Measurements from ENCODE around the gene TIMP4. TPM values are rescaled to one million over a fixed set of nuclear protein-coding genes. Genes with fewer than 3 reads are reported as not detected.

TIMP4 gene
- total and polyA plus RNA-seq, 2 of the 4 experiments (the other 2 are of a cell fraction), result 0.39 to 0.54 TPM

- ATAC-seq (ENCODE audit: low read depth), result no peak
- 80% methylated on average over 2 of the region's 6 CpGs; no CpG with 5 or more reads in 1 of the 2 experiments for WGBS, 2 experiments (ENCODE audit: extremely low coverage in 2 of 2, insufficient read length in 1 of 2)
- POLR2A ChIA-PET (ENCODE audit: unreplicated experiment), result no interaction called here
- no peak for TF ChIP-seq RFX5 (IDR thresholded peaks at IDR 0.05; ENCODE audit: low read depth, low read length)
- no peak; the same call in 1 of the 2 replicates for TF ChIP-seq SMC3 (IDR thresholded peaks at IDR 0.05; ENCODE audit: low read depth, low read length)
- TF ChIP-seq RCOR1 (IDR thresholded peaks at IDR 0.05; ENCODE audit: insufficient replicate concordance, low read length), result no peak
- no peak for TF ChIP-seq USF2 (IDR thresholded peaks at IDR 0.05; ENCODE audit: low read depth, low read length)
- TF ChIP-seq FOS (IDR thresholded peaks at IDR 0.05; ENCODE audit: low read depth, low read length), result no peak
- no peak for TF ChIP-seq POLR2A (IDR thresholded peaks at IDR 0.05; ENCODE audit: low read depth, low read length)
- no peak for TF ChIP-seq MAZ (IDR thresholded peaks at IDR 0.05; ENCODE audit: borderline replicate concordance, low read depth, low read length)
- TF ChIP-seq MAFK (IDR thresholded peaks at IDR 0.05; ENCODE audit: low read depth, low read length), result peak; percentile 82
- no peak for TF ChIP-seq ELK1 (IDR thresholded peaks at IDR 0.05; ENCODE audit: borderline replicate concordance, low read depth, low read length)
- no peak for TF ChIP-seq NFE2L2 (IDR thresholded peaks at IDR 0.05; ENCODE audit: low read depth, low read length)
- TF ChIP-seq CTCF (conservative IDR thresholded peaks at IDR 0.05; ENCODE audit: low read depth, low read length), result no peak
- TF ChIP-seq RAD21 (IDR thresholded peaks at IDR 0.05; ENCODE audit: low read length), result no peak
- no peak for TF ChIP-seq CHD1 (IDR thresholded peaks at IDR 0.05; ENCODE audit: low read depth, low read length)
- TF ChIP-seq BHLHE40 (IDR thresholded peaks at IDR 0.05; ENCODE audit: low read depth, low read length), result no peak
Measured at GRCh38 chr3:12178091-12178820, 19.5 kb upstream of the TIMP4 start.

More at GRCh38 chr3:12178091-12178820, 19.5 kb upstream of the TIMP4 start:
- peaks cover 12% of the 10 kb centered on the region for H3K4me1 ChIP-seq (ENCODE audit: control insufficient read depth, insufficient read depth, low read length)
- no peaks in the 10 kb centered on the region for H3K27me3 ChIP-seq (ENCODE audit: control insufficient read depth, insufficient read depth, low read length)
- H2AK5ac ChIP-seq (ENCODE audit: low read depth, low read length), result peak overlapping the region; percentile 59; the same call in 1 of the 2 replicates
- no peak overlapping the region for H4K91ac ChIP-seq (ENCODE audit: insufficient read depth, low read depth, low read length)
- H2BK15ac ChIP-seq (ENCODE audit: low read depth, low read length), result 0 out of 3 replicates have a peak overlapping the region, but pooled peaks have one; percentile 32
- no peak overlapping the region for H3K18ac ChIP-seq (ENCODE audit: low read depth, low read length)
- peak overlapping the region; percentile 25; the same call in 1 of the 2 replicates for H3K14ac ChIP-seq (replicated peaks; ENCODE audit: low read depth, low read length)
- no peak overlapping the region for H3K9ac ChIP-seq (ENCODE audit: low read depth, low read length)
- CTCF ChIA-PET, result interaction anchor here (0.6 to 2.1 kb wide), 5 partner anchors 10 to 301 kb away, joined by 3 to 10 read pairs (median 4); no protein-coding TSS in a partner anchor
- peak overlapping the region; percentile 14; the same call in 1 of the 2 replicates for H2BK20ac ChIP-seq (ENCODE audit: low read depth, low read length)
- H3K56ac ChIP-seq (ENCODE audit: extremely low read depth, insufficient read depth, low read length), result no peak overlapping the region
- in situ Hi-C loops (cut with MboI; ENCODE audit: low sequenced_read_pairs) (loop anchor here (5.0 to 10.0 kb wide), 2 partner anchors 41 to 297 kb away; no protein-coding TSS in a partner anchor), dilution Hi-C loops (cut with HindIII; ENCODE audit: low sequenced_read_pairs, unreplicated experiment) (no loop called here), intact Hi-C loops (cut with micrococcal nuclease) (loop anchor here (5.0 kb wide), 2 partner anchors 109 to 331 kb away; partner anchors contain the start of genes PPARG and TAMM41)
- H2BK5ac ChIP-seq (ENCODE audit: low read depth, low read length, poor library complexity, severe bottlenecking), result no peak overlapping the region
- no peak overlapping the region for H4K5ac ChIP-seq (ENCODE audit: low read depth, low read length)
- no peak overlapping the region for H3K27ac ChIP-seq (ENCODE audit: insufficient read depth, low read length)
- no peak overlapping the region for H3K4me2 ChIP-seq (ENCODE audit: low read depth, low read length)
- H3K9me3 ChIP-seq (ENCODE audit: control insufficient read depth, insufficient read depth, low read length), result no peaks in the 10 kb centered on the region
- H3K79me1 ChIP-seq (ENCODE audit: low read depth in 1 of 2, low read length in 2 of 2), result no peaks in the 10 kb centered on the region
- peak overlapping the region; percentile 26; the same call in 1 of the 2 replicates for H2BK120ac ChIP-seq (ENCODE audit: low read depth, low read length)
- H3K9me1 ChIP-seq (ENCODE audit: insufficient read depth, low read length), result peaks cover 15% of the 10 kb centered on the region
- 0 out of 4 replicates have a peak overlapping the region, but pooled peaks of 1 of the 2 experiments have one; percentile 40 for H4K8ac ChIP-seq (ENCODE audit: low read depth in 2 of 2, low read length in 2 of 2)
- peak overlapping the region; percentile 10 for H2AFZ ChIP-seq (replicated peaks; ENCODE audit: low read length, poor library complexity)
- no peaks in the 10 kb centered on the region for H4K20me1 ChIP-seq (ENCODE audit: insufficient read depth, low read length)
- H3K23ac ChIP-seq (ENCODE audit: low read depth, low read length), result no peak overlapping the region
- H2AK9ac ChIP-seq (replicated peaks; ENCODE audit: low read depth, low read length, poor library complexity), result no peak overlapping the region
- no TSS peak for BruUV-seq (replicated peaks)
- DNase-seq, result peak; percentile 58
- peak overlapping the region; percentile 23; the same call in 1 of the 2 replicates for H3K4ac ChIP-seq (ENCODE audit: low read depth, low read length)
- H3K4me3 ChIP-seq (ENCODE audit: insufficient read depth, low read depth, low read length), result no peak overlapping the region
- no peaks in the 10 kb centered on the region for H3K36me3 ChIP-seq (ENCODE audit: control insufficient read depth, insufficient read depth, low read length)
